Measurements from ENCODE around the gene ARHGAP29.

ARHGAP29 gene, protein sequence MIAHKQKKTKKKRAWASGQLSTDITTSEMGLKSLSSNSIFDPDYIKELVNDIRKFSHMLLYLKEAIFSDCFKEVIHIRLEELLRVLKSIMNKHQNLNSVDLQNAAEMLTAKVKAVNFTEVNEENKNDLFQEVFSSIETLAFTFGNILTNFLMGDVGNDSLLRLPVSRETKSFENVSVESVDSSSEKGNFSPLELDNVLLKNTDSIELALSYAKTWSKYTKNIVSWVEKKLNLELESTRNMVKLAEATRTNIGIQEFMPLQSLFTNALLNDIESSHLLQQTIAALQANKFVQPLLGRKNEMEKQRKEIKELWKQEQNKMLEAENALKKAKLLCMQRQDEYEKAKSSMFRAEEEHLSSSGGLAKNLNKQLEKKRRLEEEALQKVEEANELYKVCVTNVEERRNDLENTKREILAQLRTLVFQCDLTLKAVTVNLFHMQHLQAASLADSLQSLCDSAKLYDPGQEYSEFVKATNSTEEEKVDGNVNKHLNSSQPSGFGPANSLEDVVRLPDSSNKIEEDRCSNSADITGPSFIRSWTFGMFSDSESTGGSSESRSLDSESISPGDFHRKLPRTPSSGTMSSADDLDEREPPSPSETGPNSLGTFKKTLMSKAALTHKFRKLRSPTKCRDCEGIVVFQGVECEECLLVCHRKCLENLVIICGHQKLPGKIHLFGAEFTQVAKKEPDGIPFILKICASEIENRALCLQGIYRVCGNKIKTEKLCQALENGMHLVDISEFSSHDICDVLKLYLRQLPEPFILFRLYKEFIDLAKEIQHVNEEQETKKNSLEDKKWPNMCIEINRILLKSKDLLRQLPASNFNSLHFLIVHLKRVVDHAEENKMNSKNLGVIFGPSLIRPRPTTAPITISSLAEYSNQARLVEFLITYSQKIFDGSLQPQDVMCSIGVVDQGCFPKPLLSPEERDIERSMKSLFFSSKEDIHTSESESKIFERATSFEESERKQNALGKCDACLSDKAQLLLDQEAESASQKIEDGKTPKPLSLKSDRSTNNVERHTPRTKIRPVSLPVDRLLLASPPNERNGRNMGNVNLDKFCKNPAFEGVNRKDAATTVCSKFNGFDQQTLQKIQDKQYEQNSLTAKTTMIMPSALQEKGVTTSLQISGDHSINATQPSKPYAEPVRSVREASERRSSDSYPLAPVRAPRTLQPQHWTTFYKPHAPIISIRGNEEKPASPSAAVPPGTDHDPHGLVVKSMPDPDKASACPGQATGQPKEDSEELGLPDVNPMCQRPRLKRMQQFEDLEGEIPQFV
- 0 to 0.59 (median 0.09) reads per million in 18 experiments for total RNA-seq

DNA sequence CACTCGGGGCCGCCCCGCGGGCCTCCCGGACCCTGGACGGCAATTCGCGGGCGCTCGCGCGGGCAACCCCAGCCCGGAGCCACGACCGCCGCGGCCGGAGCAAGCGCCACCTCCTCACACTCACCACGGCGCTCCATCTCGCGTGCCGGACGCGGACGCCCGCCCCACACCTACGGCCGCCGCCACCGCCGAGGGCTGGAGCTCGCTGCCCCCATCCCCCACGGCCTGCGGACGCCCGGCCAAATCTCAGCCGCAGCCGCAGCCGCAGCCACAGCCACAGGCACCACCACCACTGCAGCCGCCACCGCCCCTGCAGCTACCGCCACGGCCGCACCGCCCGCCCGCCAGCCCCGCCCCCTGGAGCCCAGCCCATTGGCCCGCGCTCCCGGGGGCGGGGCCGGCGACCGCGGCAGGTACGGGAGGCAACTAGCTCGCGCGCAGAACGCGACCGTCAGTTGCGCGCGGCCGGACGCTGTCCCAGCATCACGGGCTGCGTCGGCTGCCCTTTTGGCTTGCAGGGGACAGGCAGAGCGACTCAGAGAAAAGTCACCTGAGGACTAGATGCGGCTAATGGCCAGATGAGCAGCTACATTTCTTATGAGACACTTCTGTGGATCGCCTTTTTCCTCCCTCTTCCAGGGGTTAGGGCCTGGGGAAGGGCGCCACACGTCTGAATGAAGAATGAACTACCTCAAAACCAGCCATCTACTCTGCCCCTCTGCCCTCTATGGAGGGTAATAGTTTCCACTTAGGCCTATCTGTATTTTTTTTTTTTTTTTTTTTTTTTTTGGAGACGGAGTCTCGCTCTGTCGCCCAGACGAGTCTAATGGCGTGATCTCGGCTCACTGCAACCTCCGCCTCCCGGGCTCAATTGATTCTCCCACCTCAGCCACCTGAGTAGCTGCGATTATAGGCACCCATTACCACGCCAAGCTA lies at the start of gene ARHGAP29:
Gene ARHGAP29 (minus strand): TSS at position 294 of the 936 bp plus-strand sequence. CDS start 5,973 bp downstream, outside the sequence.
- peak in 1 of 2 donors; percentile 14 for DNase-seq

DNA sequence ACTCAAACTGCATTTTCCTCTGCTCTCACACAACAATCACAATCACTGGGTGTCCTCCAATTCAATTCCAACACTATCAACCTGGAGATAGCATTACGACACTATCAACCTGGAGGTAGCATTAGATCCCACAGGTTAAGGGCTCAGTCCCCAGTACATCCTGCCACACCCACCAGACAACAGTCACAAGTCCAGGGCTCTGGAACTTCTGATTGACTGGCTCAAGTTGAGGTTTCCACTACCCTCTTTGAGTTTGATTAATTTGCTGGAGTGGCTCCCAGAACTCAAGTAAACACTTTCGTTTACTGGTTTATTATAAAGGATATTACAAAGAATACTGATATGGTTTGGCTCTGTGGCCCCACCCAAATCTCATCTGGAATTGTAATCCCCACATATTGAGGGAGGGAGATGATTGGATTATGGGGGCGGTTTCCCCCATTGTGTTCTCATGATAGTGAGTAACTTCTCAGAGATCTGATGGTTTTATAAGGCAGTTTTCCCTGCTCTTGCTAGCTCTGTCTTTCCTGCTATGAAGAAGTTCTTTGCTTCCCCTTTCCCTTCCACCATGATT lies 49.6 kb upstream of the ARHGAP29 start:
- no peak for DNase-seq

- no peak for DNase-seq
Measured at GRCh38 chr1:94285031-94285654, 47.8 kb upstream of the ARHGAP29 start.

DNA sequence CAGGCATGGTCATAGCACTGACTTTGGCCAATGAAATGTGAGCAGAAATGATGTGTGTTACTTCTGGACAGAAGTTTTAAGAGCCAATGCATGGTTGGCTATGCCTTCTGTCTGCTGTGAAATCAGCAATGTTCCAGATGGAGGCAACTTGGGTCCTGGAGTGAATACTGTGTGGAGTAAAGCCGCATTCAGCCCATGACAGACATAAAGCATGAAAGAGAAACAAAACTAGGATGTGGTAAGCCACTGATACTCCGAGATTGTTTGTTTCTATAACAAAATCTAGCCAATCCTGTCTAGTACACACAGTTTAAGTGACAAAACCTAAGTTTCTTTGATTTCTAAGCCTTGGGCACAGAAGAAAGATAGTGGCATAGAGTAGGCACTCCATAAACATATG lies 47.1 kb upstream of the ARHGAP29 start:
- DNase-seq: no peak

GRCh38 chr1:94283462-94283861 lies 46.1 kb upstream of the ARHGAP29 start:
- no peak for DNase-seq

- no peak for DNase-seq
Measured at GRCh38 chr1:94282143-94282711, 44.8 kb upstream of the ARHGAP29 start.

DNA sequence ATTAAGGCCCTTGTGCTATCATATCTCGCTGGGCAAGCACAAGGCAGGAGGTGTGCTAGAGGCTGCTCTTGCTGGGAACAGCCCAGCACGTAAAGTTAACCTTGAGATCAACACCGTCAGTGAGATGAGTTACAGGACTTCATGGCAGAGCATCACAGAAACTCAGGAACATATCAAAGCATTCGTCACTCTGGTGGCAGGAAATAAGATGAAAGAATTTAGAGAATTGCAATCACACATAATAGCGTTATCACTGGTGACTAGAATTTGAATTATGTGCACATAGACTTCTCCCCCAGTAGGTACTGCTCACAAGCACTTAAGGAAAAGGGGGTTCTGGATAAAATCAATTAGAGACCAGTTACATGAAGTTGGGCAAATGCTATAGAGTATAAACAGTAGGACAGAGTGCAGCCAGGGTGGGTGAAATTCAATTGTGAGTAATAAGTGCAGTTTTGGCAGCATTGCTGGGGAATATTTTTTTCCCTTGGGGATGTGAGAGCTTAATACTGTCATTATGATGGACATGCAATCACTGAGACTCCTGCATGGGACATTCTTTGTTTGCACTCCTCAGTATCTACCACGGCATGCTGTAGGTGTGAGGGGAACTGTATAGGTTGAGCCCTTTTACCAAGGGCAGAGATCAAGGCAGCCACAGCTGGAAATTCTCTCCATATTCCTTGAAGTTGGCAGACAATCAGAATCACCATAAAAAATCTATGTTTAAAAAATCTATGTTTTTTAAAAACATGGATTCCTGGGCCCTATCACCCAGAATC lies 44.2 kb upstream of the ARHGAP29 start:
- DNase-seq: no peak

DNA sequence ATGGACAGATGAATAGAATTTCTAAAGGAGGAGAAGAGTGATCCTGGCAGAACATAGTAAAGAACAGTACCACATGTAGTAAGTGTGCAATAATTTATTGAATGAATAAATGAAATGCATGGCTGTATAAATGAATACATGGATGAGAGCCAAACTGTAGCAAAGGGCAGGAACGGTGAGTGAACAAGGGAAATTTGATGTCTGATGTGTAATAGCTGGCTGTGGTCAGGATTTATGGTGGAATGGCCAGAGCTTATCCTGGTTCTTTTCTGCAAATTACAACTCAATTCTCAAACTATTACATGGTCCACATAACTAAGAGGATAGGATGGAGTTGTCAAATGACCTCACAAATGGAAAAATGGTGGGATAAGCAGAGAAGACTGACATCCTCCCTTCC lies 43.2 kb upstream of the ARHGAP29 start:
- DNase-seq: no peak

DNA sequence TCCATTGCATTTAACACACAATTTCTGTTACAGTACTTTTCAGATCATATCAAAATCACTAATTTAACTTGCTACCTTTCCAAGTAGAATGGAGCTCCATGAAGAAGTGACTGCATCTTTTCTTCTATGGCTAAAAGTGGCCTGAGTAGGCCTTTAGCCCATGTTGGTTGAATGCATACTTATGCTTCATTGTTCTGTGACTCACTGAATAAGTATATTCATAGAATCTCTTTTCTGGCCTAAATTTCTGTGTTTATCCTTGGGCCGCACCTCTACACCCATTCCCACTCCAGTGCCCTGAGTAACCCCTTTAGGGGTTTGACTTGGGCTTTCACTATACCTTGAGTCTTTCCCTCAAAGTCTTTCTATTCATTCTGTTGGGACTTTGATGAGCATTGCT lies 42.1 kb upstream of the ARHGAP29 start:
- no peak for DNase-seq

- no peak for DNase-seq
Measured at GRCh38 chr1:94279038-94279437, 41.7 kb upstream of the ARHGAP29 start.

- DNase-seq: no peak
Measured at GRCh38 chr1:94276988-94277434, 39.6 kb upstream of the ARHGAP29 start.

GRCh38 chr1:94275083-94275482 lies 37.7 kb upstream of the ARHGAP29 start:
- DNase-seq: no peak

DNA sequence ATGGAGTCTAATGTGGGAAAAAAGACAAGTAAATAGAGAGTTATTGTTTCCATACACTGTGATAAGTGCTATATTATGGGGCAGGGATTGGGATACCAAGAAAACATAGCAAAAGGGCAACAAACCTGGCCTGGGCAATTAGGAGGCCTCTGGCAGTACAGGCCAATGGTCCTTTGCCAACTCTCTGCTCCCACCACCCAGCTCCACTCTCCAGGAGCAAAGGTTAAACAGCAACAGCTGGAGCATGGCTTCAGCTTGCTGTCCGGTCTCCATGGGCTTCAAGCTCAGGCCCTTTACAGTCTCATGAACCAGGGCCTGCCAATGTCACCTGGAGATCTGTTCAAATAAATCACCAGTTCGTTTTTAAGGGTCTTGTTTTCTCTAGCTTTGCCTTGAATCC lies 37.2 kb upstream of the ARHGAP29 start:
- no peak for DNase-seq

GRCh38 chr1:94273111-94273510 lies 35.7 kb upstream of the ARHGAP29 start:
- no peak for DNase-seq

- DNase-seq: peak in 1 of 2 donors; percentile 18
Measured at GRCh38 chr1:94272388-94272787, 35.0 kb upstream of the ARHGAP29 start.

GRCh38 chr1:94271373-94271772 lies 34.0 kb upstream of the ARHGAP29 start:
- DNase-seq: no peak

GRCh38 chr1:94270801-94271203 lies 33.4 kb upstream of the ARHGAP29 start:
- DNase-seq: no peak

DNA sequence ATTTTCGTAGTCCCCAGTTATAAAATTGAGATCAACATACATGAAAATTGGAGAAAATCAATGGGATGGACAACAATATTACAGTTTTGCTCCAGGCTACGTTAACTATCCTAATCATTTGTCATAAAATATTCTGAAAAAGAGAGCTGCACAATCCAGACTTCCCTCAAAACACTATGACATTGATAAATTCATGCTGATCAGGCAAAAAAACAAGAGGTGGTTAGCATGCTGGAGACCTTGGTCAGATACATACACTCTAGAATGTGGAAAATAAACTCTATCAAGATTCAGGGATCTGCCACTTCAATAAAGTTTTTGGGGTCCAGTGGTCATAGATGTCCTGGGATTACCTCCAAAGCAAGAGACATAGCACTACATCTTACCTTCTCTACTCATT lies 32.5 kb upstream of the ARHGAP29 start:
- DNase-seq: no peak

GRCh38 chr1:94265906-94266305 lies 28.5 kb upstream of the ARHGAP29 start:
- no peak for DNase-seq

Data from inflammatory macrophage (primary cell).